ENCODE data around the gene FAM229B. TPM values are rescaled to one million over a fixed set of nuclear protein-coding genes. Genes with fewer than 3 reads are reported as not detected.
"Not testable (repeated sequence)": the region's sequence is repeated elsewhere in the genome, so short reads cannot be mapped to it uniquely, and the experiment has no call there.

FAM229B gene
- total RNA-seq (2014; rRNA removed; shearing (Covaris generic)): 29.6 and 31.6 TPM in 2 replicates

- peak; percentile 97 for DNase-seq (ENCODE audit: low read depth)
These were observed at the start of gene FAM229B, which contains the start of gene TUBE1 for GRCh38 chr6:112087136-112087911. Gene FAM229B (plus strand): TSS chr6:112087591. CDS start chr6:112099284, 11,693 bp downstream. Gene TUBE1 (minus strand): TSS chr6:112087482. CDS start chr6:112087434, 48 bp downstream.

- DNase-seq (ENCODE audit: low read depth): peak; percentile 96
These were observed 49.6 kb upstream of the FAM229B start for GRCh38 chr6:112037783-112038216.

DNA sequence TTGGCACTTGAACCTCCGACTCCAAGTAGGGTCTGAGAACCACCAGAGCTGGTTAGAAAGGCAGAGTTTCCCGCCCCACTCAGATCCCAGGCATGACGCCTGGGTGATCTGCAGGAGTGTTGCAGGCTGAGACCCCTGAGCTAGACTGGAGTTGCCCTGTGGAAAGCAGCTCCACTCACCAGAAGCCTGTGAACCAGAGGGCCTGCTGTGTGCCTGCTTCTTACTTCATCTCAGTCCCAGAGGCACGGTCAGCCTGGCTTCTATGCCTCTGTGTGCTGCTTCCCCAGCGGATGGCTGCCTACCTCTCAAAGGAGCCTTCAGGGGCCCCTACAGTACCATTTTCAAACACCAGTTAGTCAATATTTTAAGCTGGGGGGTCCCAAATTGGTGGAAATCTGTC, 49.1 kb upstream of the FAM229B start:
- DNase-seq (ENCODE audit: low read depth): peak; percentile 35

- DNase-seq (ENCODE audit: low read depth): peak; percentile 12
These were observed 48.5 kb upstream of the FAM229B start for GRCh38 chr6:112038756-112039430.

- no peak for DNase-seq (ENCODE audit: low read depth)
These were observed 48.0 kb upstream of the FAM229B start for GRCh38 chr6:112039431-112039770.

DNA sequence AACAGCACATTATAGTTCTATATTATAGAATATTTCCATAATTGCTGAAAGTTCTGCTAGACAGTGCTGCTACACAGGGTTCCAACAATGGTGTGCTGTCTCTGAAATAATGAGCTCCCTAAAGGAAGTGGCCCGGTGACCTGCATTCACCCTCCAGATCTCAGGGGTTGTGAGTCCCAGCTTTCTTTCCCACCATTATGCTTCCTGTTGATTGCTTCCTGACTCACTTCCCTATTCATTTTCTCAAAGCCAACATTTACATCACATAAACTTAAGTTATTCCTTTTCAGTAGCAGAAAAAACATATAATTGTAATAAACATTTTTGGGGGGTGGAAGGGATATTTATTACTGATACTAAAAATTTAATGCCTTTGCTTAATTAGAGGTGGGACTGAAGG, 46.4 kb upstream of the FAM229B start:
- peak; percentile 65 for DNase-seq (ENCODE audit: low read depth)

- peak; percentile 17 for DNase-seq (ENCODE audit: low read depth)
These were observed 45.9 kb upstream of the FAM229B start for GRCh38 chr6:112041535-112041934.

DNA sequence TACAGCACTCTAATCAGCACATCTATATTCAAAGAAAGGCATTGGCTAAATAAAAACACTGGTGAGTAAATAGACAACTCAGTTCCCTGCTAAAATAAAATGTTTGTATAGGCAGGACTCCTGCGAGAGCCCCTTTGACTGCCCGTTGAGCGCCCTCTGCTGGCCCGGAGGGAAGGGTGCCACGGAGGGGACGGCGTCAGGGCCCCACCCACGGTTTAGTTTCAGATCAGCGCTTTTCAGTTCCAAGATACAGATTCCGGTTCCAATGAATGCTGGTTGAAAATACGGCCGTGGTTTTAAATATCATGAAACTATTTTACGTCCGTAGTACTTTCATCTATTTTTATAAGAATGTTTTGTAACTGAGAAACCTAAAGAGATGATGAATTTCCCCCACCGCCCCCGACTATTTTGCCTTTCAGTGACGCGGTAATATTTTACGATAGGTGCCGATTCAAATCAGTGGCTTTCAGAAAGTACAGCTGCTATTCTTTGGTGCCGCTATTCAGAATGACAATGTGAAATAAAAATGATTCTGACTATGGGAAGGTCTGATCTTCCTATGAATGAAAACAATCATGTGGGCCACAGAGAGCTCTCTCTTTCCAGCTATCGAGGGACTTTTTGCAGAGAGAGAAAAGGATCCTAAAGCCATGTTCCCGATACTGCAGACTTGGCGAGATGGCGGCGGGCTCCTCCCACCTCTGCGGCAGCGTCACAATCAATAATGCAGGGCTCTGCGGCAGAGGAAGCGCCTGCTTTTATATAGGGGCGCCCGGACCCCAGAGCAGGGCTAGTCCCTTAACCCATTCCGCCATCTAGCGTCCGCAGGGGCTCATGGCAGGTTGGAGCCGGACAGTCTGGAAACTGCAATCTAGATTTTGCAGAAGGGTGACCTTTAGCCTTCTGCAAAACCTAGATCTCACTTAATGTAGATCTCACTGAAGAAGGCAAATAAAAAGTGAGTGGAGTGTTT, 44.1 kb upstream of the FAM229B start:
- DNase-seq (ENCODE audit: low read depth): peak; percentile 92

DNA sequence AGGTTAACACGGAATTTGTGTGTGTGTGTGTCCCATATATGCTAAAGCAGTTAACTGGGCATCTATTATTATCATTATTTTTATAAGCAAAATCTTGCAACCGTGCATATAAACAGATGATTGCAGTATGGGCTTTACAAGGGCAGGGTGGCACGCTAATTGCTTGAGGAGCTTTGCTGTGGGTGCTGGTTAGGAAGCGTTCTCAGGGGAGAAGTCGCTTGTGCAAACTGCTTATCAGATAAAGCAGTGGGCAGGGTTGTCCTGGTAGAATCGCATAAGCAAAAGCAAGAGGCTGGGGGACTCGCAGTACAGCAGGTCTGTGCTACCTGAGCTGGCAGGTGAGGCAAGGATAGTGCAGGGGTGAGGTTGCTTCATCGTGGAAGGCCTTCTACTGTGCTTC, 43.2 kb upstream of the FAM229B start:
- peak; percentile 6 for DNase-seq (ENCODE audit: low read depth)

DNA sequence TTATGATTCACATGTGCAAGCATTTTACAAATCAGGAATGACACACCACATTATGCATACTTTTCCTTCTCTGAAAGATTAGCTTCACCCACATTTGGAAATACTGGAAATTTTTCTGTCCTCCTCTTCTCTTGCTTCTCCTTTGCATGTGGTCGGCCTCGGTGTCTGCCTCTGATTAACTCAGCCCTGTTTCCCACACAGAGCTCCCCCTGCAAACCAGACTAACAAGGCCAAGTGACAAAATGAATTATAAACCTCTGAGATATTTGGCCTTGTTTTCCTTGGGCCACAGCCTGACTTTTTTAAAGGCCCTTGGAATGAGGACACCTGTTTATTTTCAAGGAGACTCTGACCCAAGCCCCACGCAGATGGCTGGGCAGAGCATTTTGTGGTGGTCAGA, 42.5 kb upstream of the FAM229B start:
- DNase-seq (ENCODE audit: low read depth): peak; percentile 80

DNA sequence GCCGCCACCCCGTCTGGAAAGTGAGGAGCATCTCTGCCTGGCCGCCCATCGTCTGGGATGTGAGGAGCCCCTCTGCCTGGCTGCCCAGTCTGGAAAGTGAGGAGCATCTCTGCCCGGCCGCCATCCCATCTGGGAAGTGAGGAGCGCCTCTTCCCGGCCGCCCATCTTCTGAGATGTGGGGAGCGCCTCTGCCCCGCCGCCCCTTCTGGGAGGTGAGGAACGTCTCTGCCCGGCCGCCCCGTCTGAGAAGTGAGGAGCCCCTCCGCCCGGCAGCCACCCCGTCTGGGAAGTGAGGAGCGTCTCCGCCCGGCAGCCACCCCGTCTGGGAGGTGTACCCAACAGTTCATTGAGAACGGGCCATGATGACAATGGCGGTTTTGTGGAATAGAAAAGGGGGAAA, 39.9 kb upstream of the FAM229B start:
- DNase-seq (ENCODE audit: low read depth): not testable (repeated sequence)

DNA sequence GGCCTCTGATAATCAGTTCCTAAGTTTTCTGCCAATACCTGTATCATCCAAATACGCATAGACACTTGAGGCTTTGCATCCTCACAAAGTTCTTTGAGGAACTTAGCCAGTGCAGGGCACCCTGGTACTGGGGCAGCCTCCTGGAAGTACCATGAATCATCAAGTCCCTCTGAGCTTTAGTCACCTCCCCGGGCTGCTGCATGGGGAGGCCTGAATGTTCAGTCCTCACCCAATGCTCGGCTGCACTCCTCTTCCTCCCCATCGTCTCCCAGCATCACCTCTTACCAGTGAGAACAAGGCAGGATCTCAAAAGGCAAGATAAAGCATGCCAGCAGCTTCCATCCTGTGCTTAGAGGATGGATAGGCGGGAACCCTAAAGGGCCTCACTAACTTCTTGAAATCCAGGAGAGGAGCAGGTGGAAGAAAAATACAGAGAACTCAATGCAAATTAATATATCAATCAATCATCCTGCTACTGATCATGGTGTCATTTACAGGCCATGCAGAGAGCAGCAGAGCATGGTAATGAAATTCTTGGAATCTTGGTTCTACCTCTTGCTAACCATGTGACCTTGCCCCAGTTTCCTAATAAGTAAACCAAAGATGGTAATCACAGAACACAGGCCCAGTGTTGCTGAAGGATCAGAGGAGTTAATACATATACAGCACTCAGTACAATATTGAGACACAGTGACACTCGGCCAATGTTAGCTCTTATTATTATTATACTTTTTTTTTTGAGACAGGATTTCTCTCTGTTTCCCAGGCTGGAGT, 38.2 kb upstream of the FAM229B start:
- DNase-seq (ENCODE audit: low read depth): peak; percentile 14

DNA sequence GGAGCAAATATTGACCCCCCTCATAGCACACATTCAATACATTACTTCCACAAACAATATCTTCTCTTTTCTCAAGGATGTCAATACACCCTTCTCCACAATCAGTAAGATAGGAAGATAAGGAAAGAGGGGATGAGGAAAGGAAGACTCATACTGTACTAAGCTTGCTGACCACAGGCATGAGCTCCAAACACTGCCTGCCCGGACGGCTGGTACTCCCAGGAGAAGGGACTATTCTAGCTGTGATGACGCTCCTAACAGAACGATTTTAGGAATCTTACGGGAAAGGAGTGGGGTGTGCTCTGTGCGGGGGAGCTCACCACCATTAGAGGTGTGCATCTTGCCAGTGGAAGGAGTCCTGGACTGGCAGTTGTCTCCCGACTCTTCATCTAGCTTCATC, 37.4 kb upstream of the FAM229B start:
- no peak for DNase-seq (ENCODE audit: low read depth)

DNA sequence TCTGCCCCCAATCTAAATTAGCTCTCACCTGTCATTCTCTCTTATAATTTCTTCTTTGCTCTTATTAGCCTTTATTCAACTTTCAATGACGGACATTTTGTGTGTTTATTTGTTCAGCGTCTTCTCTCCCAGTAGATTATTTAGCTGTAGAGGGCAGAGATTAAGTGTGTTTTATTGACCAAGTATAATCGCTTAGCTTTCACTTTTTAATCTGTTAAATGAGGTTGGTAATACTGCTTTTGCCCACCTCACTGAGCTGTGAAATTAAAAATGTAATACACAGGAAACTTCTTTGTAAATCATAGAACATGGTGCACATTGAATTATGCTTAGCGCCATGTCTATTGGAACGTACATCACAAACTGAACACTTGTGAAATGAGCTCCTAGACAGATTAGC, 37.0 kb upstream of the FAM229B start:
- no peak for DNase-seq (ENCODE audit: low read depth)

DNA sequence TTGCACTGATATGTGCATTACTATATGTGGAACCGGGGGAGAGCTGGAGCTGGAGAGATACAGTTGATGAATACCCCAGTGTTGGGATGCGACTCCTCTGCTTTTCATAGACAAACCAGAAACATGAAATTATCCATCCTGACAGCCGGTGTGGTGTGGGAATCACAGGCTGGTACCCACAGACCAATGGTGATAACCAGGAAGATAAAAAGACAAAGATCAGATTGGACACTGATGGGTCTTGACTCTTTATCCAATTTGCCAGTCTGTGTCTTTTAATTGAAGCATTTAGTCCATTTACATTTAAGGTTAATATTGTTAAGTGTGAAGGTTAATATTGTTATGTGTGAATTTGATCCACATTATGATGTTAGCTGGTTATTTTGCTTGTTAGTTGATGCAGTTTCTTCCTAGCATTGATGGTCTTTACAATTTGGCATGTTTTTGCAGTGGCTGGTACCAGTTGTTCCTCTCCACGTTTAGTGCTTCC, 36.1 kb upstream of the FAM229B start:
- not testable (repeated sequence) for DNase-seq (ENCODE audit: low read depth)

DNA sequence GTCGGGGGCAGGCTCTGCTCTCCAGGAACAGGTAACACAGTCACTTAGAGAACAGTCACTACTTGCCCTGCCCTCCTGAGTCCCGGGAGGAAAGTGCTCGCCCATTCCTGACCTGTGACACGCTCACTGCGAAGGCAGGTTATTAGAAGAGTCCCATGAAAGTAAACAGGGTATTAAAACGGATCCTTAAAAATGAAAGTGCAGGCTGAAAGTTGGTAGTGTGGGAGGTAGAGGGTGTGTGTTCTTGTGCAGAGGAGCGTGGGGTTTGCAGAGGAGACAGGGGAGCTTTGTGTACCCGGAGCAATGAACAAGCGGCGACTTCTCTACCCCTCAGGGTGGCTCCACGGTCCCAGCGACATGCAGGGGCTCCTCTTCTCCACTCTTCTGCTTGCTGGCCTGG, 33.4 kb upstream of the FAM229B start, which contains the start of gene CCN6:
Gene CCN6 (plus strand): TSS at position 104 of the 400 bp plus-strand sequence. CDS start 254 bp downstream, at position 358.
- no peak for DNase-seq (ENCODE audit: low read depth)

DNA sequence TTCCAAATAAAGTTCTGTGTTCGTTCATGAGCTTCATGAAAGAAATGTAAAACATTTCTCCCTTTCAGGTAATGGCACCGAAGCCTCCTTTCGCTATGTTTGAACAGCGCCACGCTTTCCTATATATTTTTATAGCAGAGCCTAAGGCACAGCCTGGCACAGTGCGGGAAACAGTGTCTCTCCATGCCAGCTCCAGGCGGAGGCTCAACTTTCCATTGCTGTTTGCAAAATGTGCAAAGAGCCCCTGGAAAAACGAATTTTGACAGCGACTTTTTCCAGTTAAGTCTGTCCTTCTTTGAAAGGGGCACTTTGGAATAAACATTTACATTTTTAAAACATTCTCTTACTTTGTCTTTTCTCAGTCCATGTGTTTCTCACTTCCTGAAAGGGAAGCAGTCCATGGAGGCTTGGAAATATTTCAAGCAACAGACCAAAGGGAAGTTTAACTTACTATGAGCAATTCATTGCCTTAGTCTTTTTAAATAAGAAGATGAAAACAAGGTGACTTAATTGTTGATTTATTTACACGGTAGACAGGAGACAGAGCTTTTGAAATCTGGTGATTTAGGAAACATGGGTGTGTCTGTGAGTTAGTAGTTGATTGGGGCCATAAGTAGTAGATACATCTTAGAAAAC, 32.7 kb upstream of the FAM229B start:
- no peak for DNase-seq (ENCODE audit: low read depth)

- no peak for DNase-seq (ENCODE audit: low read depth)
These were observed 29.0 kb upstream of the FAM229B start for GRCh38 chr6:112058243-112059032.

DNA sequence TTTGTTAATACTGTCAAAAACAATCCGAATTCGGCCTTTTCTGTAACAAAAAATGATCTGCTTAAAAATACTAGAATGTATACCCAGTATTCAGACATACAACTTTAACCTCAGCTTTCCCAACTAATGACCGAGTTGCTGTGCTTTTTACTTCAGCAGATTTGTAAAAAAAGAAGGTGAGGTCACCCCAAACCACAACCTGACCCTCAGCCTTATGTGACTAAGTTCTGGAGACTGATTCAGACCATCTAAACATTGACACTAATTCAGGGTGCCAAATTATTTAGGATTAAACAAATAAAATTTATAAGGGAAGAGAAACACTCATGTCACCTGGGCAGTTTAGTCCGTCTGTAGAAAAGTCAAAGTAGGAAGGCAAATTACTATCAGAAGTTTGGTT, 25.8 kb upstream of the FAM229B start:
- DNase-seq (ENCODE audit: low read depth): peak; percentile 21
